ENCODE data around the gene FHOD3.

The FHOD3 gene

GRCh38 chr18:36311026-36311570, 13.6 kb downstream of the FHOD3 start:
- CTCF ChIA-PET: interaction anchor here (0.6 kb wide), 1 partner anchor 240 kb away, joined by 3 read pairs; no protein-coding TSS in a partner anchor
- no peak for TF ChIP-seq ZNF23 (tag by site-specific recombination; IDR thresholded peaks at IDR 0.05; ENCODE audit: borderline replicate concordance)
- no peak for TF ChIP-seq ZNF544 (tag by site-specific recombination; IDR thresholded peaks at IDR 0.05)

GRCh38 chr18:36312806-36313395, 15.4 kb downstream of the FHOD3 start:
- CTCF ChIA-PET: no interaction called here
- no peaks in the 10 kb centered on the region for H3K9me3 ChIP-seq (ENCODE audit: control insufficient read depth, insufficient read depth, low read depth, low read length)
- POLR2A ChIA-PET: no interaction called here
- no peaks in the 10 kb centered on the region for H3K36me3 ChIP-seq (ENCODE audit: control insufficient read depth in 2 of 2, insufficient read depth in 1 of 2, low read length in 2 of 2)
- TF ChIP-seq ELK4 (IDR thresholded peaks at IDR 0.05; ENCODE audit: borderline replicate concordance, low read depth, low read length): no peak
- TF ChIP-seq ZNF416 (tag by site-specific recombination; IDR thresholded peaks at IDR 0.05): no peak
- no peak for TF ChIP-seq ZNF362 (tag by site-specific recombination; IDR thresholded peaks at IDR 0.05)
- TF ChIP-seq ZNF391 (tag by site-specific recombination; IDR thresholded peaks at IDR 0.05; ENCODE audit: borderline replicate concordance, low read depth): no peak
- no peak for TF ChIP-seq ZNF157 (tag by site-specific recombination; IDR thresholded peaks at IDR 0.05)
- TF ChIP-seq ZNF335 (tag by site-specific recombination; conservative IDR thresholded peaks at IDR 0.05): no peak
- no peak for TF ChIP-seq ZNF302 (tag by site-specific recombination; IDR thresholded peaks at IDR 0.05; ENCODE audit: low read depth)
- no peak for TF ChIP-seq ZNF791 (tag by site-specific recombination; IDR thresholded peaks at IDR 0.05)
- no peak for TF ChIP-seq ZNF529 (tag by site-specific recombination; IDR thresholded peaks at IDR 0.05; ENCODE audit: insufficient replicate concordance)
- TF ChIP-seq ZNF555 (tag by site-specific recombination; conservative IDR thresholded peaks at IDR 0.05): no peak
- no peak for TF ChIP-seq ZBTB6 (tag by site-specific recombination; IDR thresholded peaks at IDR 0.05)
- no peak for TF ChIP-seq ZNF23 (tag by site-specific recombination; IDR thresholded peaks at IDR 0.05; ENCODE audit: borderline replicate concordance)
- TF ChIP-seq ZNF776 (tag by site-specific recombination; IDR thresholded peaks at IDR 0.05; ENCODE audit: borderline replicate concordance): no peak
- no peak for TF ChIP-seq ZNF777 (tag by site-specific recombination; IDR thresholded peaks at IDR 0.05; ENCODE audit: borderline replicate concordance)
- TF ChIP-seq, protein P1, sequence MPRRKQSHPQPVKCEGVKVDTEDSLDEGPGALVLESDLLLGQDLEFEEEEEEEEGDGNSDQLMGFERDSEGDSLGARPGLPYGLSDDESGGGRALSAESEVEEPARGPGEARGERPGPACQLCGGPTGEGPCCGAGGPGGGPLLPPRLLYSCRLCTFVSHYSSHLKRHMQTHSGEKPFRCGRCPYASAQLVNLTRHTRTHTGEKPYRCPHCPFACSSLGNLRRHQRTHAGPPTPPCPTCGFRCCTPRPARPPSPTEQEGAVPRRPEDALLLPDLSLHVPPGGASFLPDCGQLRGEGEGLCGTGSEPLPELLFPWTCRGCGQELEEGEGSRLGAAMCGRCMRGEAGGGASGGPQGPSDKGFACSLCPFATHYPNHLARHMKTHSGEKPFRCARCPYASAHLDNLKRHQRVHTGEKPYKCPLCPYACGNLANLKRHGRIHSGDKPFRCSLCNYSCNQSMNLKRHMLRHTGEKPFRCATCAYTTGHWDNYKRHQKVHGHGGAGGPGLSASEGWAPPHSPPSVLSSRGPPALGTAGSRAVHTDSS (tag by site-specific recombination; IDR thresholded peaks at IDR 0.05): no peak
- no peak for TF ChIP-seq ZNF629 (tag by site-specific recombination; IDR thresholded peaks at IDR 0.05)
- H3K4me1 ChIP-seq (ENCODE audit: control insufficient read depth, insufficient read depth, low read length): no peaks in the 10 kb centered on the region
- no peak overlapping the region for H3K27ac ChIP-seq (ENCODE audit: extremely low read depth, low read depth, low read length)
- H3K4me3 ChIP-seq (ENCODE audit: low read depth, low read length): no peak overlapping the region

More at GRCh38 chr18:36311026-36311570, 13.6 kb downstream of the FHOD3 start:
- Histone ChIP-seq H3K4me3 (ENCODE audit: low read depth, low read length) (no peak overlapping the region), H3K9me3 (ENCODE audit: control insufficient read depth, insufficient read depth, low read depth, low read length) (no peaks in the 10 kb centered on the region), H3K36me3 (ENCODE audit: control insufficient read depth in 2 of 2, insufficient read depth in 1 of 2, low read length in 2 of 2) (no peaks in the 10 kb centered on the region), H3K27ac (ENCODE audit: extremely low read depth, low read depth, low read length) (no peak overlapping the region), H3K4me1 (ENCODE audit: control insufficient read depth, insufficient read depth, low read length) (no peaks in the 10 kb centered on the region)
- POLR2A ChIA-PET: no interaction called here
